Osteoblast (primary cell): Measurements from ENCODE around the gene ZP3. TPM values are rescaled to one million over a fixed set of nuclear protein-coding genes. Genes with fewer than 3 reads are reported as not detected.
"Not testable (repeated sequence)": the region's sequence is repeated elsewhere in the genome, so short reads cannot be mapped to it uniquely, and the experiment has no call there.

Experiments used
- DNase-seq: peaks from one replicate; pipeline ENCODE4 v3.0.0; 2011; ENCODE audit warnings: low spot score, mixed read lengths; ENCODE audit not compliant: insufficient read length; ENCODE audit errors: missing footprints
- H2AFZ ChIP-seq: 2 replicates; pipeline ENCODE4 v1.6.0; 2011; ENCODE audit warnings: mild to moderate bottlenecking, low read length
- H3K27ac ChIP-seq: 2 replicates; pipeline ENCODE4 v1.5.1; 2011; ENCODE audit warnings: mild to moderate bottlenecking, low read depth, low read length, moderate library complexity
- H3K27me3 ChIP-seq: 2 replicates; pipeline ENCODE4 v1.6.0; 2012; ENCODE audit warnings: mild to moderate bottlenecking, control low read depth, inconsistent platforms, low read length, moderate library complexity; ENCODE audit not compliant: insufficient read depth
- H3K36me3 ChIP-seq: 2 replicates; pipeline ENCODE4 v1.5.1; 2011; ENCODE audit warnings: mild to moderate bottlenecking, low read length, control low read depth, moderate library complexity; ENCODE audit not compliant: insufficient read depth
- H3K4me1 ChIP-seq: 2 replicates; pipeline ENCODE4 v1.5.1; 2011; ENCODE audit warnings: mild to moderate bottlenecking, low read length, control low read depth, moderate library complexity; ENCODE audit not compliant: insufficient read depth
- H3K4me2 ChIP-seq: 2 replicates; pipeline ENCODE4 v1.6.0; 2011; ENCODE audit warnings: mild to moderate bottlenecking, low read length; ENCODE audit not compliant: insufficient read depth
- H3K4me3 ChIP-seq: fragments of 200-600 bp; sonication (generic); 3 replicates; pipeline ENCODE4 v1.5.1; 2012; ENCODE audit warnings: mild to moderate bottlenecking, low read length, inconsistent platforms; ENCODE audit not compliant: insufficient read depth
- H3K79me2 ChIP-seq: 2 replicates; pipeline ENCODE4 v1.6.0; 2012; ENCODE audit warnings: mild to moderate bottlenecking, low read length, control low read depth, inconsistent platforms; ENCODE audit not compliant: insufficient read depth
- H3K9me3 ChIP-seq: 2 replicates; pipeline ENCODE4 v1.5.1; 2011; ENCODE audit warnings: low read depth, low read length, control low read depth
- H4K20me1 ChIP-seq: 2 replicates; pipeline ENCODE4 v1.6.0; 2012; ENCODE audit warnings: mild to moderate bottlenecking, low read length, control low read depth; ENCODE audit not compliant: insufficient read depth
- total RNA-seq: library from RNA; depleted of rRNA; stranded (reverse); fragments of >200 nt; gene quantifications from 2 replicates; pipeline ENCODE4 v1.2.3, GENCODE V29; 2012
- TF ChIP-seq, protein P1 (sequence below): IDR thresholded peaks from 2 replicates; pipeline ENCODE4 v1.5.1; 2011; ENCODE audit warnings: mild to moderate bottlenecking, low read depth, low read length, moderate library complexity; ENCODE audit errors: extremely low read depth

Gene ZP3
- total RNA-seq, 1 donor = 6.2 TPM

DNA sequence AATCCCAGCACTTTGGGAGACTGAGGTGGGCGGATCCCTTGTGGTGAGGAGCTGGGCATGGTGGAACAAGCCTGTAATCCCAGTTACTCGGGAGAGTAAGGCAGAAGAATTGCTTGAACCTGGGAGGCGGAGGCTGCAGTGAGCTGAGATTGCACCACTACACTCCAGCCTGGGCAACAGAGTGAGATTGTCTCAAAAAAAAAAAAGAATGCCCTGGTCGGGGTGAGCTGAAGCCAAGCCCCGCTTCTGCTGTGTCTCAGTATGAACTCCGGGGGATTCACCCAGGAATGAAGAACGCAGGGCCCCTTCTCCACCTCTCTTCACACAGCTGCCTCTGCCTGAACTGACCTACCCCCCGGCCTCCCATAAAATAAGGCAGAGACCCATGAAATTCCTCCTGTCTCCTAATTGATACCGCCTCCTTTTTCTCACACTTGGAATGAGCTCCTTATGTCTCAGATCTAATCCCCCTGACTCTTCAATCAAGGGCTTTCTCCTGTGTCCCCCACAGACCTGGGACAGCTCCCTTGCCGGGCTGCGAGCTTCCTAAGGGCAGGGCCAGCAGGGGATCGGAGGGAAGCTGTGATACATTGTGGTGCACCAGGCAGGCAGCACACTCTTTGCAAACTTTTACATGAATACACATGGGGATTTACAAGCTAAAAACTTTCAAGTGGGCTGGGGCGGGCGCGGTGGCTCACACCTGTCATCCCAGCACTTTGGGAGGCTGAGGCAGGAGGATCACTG lies 911 bp upstream of the ZP3 start:
- Histone ChIP-seq H3K27me3 (no peaks in the 10 kb centered on the region), H3K79me2 (no peaks in the 10 kb centered on the region), H3K36me3 (no peaks in the 10 kb centered on the region), H3K4me1 (peaks cover 18% of the 10 kb centered on the region), H3K9me3 (no peaks in the 10 kb centered on the region), H3K4me2 (no peak overlapping the region), H4K20me1 (no peaks in the 10 kb centered on the region), H3K4me3 (no peak overlapping the region), H3K27ac (peak overlapping the region; percentile 27), H2AFZ (no peak overlapping the region)
- peak; percentile 43 for DNase-seq
- TF ChIP-seq, protein P1, sequence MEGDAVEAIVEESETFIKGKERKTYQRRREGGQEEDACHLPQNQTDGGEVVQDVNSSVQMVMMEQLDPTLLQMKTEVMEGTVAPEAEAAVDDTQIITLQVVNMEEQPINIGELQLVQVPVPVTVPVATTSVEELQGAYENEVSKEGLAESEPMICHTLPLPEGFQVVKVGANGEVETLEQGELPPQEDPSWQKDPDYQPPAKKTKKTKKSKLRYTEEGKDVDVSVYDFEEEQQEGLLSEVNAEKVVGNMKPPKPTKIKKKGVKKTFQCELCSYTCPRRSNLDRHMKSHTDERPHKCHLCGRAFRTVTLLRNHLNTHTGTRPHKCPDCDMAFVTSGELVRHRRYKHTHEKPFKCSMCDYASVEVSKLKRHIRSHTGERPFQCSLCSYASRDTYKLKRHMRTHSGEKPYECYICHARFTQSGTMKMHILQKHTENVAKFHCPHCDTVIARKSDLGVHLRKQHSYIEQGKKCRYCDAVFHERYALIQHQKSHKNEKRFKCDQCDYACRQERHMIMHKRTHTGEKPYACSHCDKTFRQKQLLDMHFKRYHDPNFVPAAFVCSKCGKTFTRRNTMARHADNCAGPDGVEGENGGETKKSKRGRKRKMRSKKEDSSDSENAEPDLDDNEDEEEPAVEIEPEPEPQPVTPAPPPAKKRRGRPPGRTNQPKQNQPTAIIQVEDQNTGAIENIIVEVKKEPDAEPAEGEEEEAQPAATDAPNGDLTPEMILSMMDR = no peak

- H3K27ac ChIP-seq = no peak overlapping the region
- DNase-seq = no peak
- H3K27me3 ChIP-seq = no peaks in the 10 kb centered on the region
- H4K20me1 ChIP-seq = no peaks in the 10 kb centered on the region
- H3K9me3 ChIP-seq = no peaks in the 10 kb centered on the region
- no peaks in the 10 kb centered on the region for H3K36me3 ChIP-seq
- TF ChIP-seq, protein P1 = no peak
- no peak overlapping the region for H3K4me3 ChIP-seq
- H3K79me2 ChIP-seq = no peaks in the 10 kb centered on the region
- H2AFZ ChIP-seq = no peak overlapping the region
- H3K4me1 ChIP-seq = peaks cover 18% of the 10 kb centered on the region
- no peak overlapping the region for H3K4me2 ChIP-seq
Observed at GRCh38 chr7:76425156-76425555, 406 bp downstream of the ZP3 start.

- peak; percentile 21 for DNase-seq
Observed at GRCh38 chr7:76425558-76425957, 808 bp downstream of the ZP3 start.

DNA sequence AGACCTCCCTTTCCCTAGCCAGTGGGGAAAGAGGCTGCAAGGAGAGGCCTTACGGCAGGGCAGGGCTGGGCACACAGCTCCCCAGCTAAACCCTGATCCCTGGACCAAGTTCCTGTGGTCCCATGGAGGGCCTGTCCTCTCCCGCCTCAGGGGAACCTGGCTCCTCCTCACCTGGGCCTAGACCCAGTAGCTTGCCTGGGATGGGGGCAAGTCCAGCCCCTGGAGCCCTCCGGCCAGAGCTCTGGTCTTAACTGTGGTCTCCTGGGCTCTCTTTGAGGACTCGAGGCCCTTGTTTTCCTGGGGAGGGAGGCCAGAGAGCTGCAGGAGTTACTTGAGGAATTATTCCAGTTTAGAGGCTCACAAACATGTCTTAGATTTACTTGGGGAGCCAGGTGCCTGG lies 1.5 kb downstream of the ZP3 start:
- Histone ChIP-seq H3K4me2 (no peak overlapping the region), H2AFZ (no peak overlapping the region), H3K4me1 (peaks cover 16% of the 10 kb centered on the region), H3K9me3 (no peaks in the 10 kb centered on the region), H3K27ac (no peak overlapping the region), H3K36me3 (no peaks in the 10 kb centered on the region), H3K79me2 (no peaks in the 10 kb centered on the region), H3K4me3 (no peak overlapping the region), H3K27me3 (no peaks in the 10 kb centered on the region), H4K20me1 (no peaks in the 10 kb centered on the region)
- TF ChIP-seq, protein P1 = no peak
- DNase-seq = peak; percentile 26

More at GRCh38 chr7:76425558-76425957, 808 bp downstream of the ZP3 start:
- H3K4me1 ChIP-seq = peaks cover 18% of the 10 kb centered on the region
- H3K79me2 ChIP-seq, H3K36me3 ChIP-seq, H3K4me2 ChIP-seq, H3K27me3 ChIP-seq, H2AFZ ChIP-seq, H3K4me3 ChIP-seq, H3K27ac ChIP-seq, H4K20me1 ChIP-seq, H3K9me3 ChIP-seq: not testable (repeated sequence)
